HG03108 (cell line): ENCODE measurements around the gene ADAMTSL1.

ENCODE experiments used
- ATAC-seq: cut with Tn5 transposase; IDR thresholded peaks from one replicate; pipeline ENCODE4 v1.9.1; 2021; ENCODE audit warnings: moderate library complexity; ENCODE audit not compliant: unreplicated experiment

The ADAMTSL1 gene, protein sequence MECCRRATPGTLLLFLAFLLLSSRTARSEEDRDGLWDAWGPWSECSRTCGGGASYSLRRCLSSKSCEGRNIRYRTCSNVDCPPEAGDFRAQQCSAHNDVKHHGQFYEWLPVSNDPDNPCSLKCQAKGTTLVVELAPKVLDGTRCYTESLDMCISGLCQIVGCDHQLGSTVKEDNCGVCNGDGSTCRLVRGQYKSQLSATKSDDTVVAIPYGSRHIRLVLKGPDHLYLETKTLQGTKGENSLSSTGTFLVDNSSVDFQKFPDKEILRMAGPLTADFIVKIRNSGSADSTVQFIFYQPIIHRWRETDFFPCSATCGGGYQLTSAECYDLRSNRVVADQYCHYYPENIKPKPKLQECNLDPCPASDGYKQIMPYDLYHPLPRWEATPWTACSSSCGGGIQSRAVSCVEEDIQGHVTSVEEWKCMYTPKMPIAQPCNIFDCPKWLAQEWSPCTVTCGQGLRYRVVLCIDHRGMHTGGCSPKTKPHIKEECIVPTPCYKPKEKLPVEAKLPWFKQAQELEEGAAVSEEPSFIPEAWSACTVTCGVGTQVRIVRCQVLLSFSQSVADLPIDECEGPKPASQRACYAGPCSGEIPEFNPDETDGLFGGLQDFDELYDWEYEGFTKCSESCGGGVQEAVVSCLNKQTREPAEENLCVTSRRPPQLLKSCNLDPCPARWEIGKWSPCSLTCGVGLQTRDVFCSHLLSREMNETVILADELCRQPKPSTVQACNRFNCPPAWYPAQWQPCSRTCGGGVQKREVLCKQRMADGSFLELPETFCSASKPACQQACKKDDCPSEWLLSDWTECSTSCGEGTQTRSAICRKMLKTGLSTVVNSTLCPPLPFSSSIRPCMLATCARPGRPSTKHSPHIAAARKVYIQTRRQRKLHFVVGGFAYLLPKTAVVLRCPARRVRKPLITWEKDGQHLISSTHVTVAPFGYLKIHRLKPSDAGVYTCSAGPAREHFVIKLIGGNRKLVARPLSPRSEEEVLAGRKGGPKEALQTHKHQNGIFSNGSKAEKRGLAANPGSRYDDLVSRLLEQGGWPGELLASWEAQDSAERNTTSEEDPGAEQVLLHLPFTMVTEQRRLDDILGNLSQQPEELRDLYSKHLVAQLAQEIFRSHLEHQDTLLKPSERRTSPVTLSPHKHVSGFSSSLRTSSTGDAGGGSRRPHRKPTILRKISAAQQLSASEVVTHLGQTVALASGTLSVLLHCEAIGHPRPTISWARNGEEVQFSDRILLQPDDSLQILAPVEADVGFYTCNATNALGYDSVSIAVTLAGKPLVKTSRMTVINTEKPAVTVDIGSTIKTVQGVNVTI (N-terminal part only)

GRCh38 chr9:18473652-18474279 is at the start of gene ADAMTSL1:
Gene ADAMTSL1, plus strand, starts transcription at chr9:18474153. Its CDS starts 80 bp downstream, at chr9:18474233.
- no peak for ATAC-seq

DNA sequence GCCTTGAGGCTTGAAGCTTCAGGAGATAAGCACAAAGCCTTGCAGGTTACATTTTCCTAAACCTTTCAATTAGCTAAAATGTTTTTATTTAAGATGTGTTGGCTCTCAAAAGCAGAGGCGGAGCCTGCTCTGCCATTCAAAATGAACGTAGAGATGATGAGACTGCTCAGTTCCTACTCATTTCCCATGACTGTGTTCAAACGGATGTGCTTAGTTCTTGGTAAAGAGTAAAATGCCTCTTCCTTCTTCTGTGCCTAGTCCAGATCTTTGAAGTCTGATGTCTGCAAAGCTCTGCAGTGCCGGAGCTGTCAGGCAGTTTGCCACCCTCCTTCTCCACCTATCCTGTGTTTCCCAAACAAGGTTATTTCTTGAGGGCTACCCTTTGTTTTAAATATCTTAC is 46.3 kb upstream of the ADAMTSL1 start:
- ATAC-seq = no peak

DNA sequence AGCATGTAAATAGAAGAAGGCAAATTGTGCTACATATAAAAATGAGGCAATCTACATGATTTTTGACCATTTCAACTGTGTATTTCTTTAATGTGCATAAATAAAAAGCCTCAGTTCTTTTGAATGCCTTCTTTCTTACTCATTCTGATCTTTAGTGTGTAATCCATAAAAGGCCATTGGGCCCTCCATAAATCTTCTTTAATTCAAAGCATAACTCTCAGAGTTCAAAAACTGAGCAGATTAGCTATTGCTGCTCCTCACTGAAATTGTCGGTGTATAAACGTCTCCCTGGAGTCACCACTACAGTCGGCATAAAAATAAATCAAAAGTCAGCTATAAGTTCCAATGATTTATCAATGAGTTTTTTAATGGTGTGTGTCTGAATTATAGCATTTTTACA is 45.3 kb upstream of the ADAMTSL1 start:
- ATAC-seq = no peak

DNA sequence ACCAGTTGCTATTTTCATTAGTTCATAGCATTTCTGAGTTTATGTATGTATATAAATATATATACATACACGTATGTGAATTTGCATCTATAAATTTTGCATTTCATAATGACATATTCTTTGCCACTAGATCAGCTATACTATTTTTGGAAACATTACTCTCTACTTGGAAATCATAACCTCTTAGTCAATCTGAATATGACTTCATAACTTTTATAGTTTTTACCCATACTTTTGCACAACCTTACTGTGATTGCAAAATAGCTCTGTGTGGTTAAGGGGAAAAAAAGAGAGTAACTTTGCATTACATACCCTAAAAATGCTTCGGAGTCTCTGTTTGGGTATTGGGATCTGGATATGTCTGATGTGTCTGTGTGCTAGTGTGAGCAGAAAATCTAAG is 44.9 kb upstream of the ADAMTSL1 start:
- ATAC-seq = no peak

DNA sequence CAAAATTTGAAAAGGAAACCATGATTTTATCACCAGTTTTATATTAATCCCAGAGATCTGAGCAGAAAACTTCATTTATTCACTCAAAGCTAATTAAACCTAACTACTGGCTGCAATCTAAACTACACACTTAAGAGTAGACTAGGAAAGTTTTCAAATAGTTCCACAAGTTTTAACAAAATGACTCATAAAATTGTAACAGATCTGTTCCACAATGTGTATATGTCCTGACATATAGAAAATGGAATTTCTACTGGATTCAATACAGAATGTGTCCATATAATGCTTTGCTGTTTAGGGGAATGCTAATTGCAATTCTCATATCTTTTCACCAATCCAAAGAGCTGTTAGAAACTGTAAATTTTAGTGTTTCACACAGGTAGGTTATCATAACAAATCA is 40.3 kb upstream of the ADAMTSL1 start:
- ATAC-seq = no peak

DNA sequence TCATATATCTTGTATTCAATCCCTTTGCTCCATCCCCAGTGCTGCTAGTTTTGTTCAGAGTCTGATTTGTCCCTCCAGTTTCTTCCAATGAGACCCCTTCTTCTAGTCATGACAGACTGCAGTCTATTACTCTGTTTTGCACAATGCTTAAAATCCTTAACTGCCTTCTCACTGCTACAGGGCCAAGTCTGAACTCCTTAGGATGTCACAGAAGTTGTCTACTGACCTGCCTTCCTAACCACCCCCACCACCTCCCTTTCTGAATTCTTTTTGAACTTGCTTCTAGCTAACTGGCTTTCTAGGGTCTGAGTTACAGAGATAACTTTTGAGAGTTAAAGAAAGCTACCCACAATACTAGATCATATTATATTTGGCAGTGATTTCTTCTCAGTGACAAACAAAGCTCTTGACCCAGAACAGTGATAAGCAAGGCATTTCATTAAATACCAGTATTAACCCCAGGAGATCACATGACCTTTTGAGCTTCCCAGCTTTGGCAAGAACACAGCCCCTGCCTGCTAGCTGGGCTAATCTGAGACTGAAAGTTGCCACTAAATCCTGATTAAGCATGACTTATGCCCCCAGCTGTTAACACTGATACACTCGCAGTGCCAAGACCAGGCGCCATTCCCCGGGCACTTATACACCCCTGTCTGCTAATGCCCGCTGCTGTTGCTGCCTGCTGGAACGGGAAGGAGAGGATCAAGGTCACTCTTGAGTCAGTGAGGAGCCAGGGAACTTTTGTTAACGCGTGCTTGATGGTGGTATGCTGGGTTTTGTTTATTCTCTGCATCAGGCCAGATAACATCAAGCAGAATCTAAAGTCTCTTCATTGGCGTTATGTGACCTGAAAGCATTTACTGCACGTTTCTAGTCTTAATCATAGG is 36.4 kb upstream of the ADAMTSL1 start:
- no peak for ATAC-seq

- no peak for ATAC-seq
These were observed 35.5 kb upstream of the ADAMTSL1 start for GRCh38 chr9:18438300-18438925.

DNA sequence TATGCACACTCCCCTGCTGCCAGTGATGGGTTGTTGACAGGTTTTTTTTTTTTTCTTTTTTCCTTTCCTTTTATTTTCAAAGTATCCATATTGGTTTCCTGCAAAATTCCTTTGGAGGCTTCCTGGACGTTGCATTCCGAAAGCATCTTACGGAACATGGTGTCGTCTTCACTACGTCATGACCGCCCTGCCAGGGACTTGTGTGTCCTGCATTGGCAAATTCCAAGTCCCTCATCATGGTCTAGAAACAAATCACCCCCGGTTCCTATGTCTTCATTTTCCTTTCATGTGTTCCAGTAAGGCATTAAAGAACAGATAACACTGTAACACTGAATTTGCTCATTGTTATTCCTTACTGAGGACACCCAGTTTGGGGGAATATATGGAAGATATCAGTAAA is 35.0 kb upstream of the ADAMTSL1 start:
- ATAC-seq = no peak

GRCh38 chr9:18441261-18441660 is 32.7 kb upstream of the ADAMTSL1 start:
- no peak for ATAC-seq

- peak; percentile 83 for ATAC-seq
These were observed 31.1 kb upstream of the ADAMTSL1 start for GRCh38 chr9:18442629-18443491.

- no peak for ATAC-seq
These were observed 26.8 kb upstream of the ADAMTSL1 start for GRCh38 chr9:18447131-18447530.

DNA sequence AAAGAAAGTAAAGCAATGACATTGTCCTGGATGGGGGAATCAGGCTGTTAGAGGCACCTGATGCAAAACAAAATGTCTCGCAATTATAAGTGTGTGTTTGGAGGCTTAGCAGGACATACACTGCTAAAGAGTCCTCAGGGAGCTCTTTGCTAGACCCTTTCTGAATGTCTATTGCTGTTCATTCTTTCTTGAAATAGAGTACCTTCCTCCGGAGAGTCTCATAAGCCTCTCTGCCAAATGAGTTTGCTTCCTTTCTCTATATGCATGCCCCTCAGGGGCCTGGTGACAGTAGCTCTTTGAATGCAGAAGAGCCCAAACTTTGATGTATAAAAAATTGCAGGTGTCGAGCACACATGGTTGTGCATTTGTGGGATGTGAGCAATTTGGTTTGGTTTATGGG is 26.4 kb upstream of the ADAMTSL1 start:
- ATAC-seq = no peak

DNA sequence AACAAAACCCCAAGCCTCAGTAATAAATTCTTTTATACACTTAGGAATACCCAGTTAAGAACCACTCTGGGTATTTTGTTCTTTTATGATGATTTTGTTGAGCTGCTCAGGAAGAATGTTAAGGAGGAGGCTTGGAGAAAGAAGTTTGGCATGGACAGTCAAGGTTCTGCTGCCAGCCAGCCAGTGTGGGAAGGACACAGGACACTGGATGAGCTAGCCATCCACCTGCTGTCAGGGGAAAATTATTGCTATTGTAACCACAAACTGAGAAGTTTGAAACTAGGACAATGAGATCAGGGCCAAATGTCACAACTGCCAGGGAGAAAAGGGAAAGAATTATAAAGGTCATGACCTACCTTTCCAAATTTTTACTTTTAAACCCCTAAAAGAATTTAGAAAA is 25.9 kb upstream of the ADAMTSL1 start:
- no peak for ATAC-seq

- no peak for ATAC-seq
These were observed 22.5 kb upstream of the ADAMTSL1 start for GRCh38 chr9:18451406-18451805.

DNA sequence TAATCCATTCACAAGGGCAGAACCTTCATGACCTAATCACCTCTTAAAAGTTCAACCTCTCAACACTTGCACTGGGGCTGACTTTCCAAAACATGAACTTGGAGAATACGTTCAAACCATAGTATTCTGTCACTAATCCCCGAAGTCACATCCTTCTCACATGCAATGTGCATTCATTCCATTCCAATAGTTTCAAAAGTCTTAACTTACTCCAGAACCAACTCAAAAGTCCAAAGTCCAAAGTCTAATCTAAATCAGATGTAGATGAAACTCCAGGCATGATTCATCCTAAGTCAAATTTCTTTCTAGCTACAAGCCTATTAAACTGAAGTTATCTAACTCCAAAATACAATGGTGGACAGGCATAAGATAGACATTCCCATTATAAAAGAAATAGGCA is 21.7 kb upstream of the ADAMTSL1 start:
- ATAC-seq = no peak

GRCh38 chr9:18456624-18457237 is 17.2 kb upstream of the ADAMTSL1 start:
- ATAC-seq = no peak

- ATAC-seq = no peak
These were observed 16.4 kb upstream of the ADAMTSL1 start for GRCh38 chr9:18457510-18457909.
